ENCODE measurements around the gene MYOM1. TPM values are rescaled to one million over a fixed set of nuclear protein-coding genes. Genes with fewer than 3 reads are reported as not detected.

The MYOM1 gene
- total RNA-seq, 1 donor from 2014 or later = 1.2 TPM

DNA sequence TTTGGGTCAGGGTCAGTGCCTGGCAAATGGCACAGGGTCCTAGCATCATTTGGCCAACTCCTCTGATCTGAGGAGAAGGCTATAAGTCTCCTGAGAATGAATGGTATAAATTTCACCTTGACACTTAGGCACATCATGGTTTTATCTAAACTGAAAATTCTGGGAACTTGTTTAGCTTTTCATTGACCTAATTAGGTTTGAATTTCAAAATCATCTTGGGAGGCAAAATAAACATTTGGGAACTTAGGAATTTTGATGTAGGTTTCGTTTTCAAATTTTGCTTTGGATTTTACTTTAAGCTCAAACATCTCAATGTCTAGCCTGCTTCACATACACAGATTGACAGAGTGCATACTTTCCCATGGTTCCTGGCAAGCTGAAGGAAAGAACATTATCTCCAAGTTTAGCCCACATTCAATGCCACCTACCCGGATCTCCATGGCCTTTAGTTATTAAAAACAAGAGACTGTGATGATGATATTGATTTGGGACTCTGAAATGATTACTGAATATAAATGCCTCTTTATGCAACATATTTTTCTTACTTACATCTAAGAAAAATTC is 44.5 kb downstream of the MYOM1 start:
- no peak for DNase-seq (ENCODE audit: extremely low spot score in 2 of 2)
- Histone ChIP-seq H3K27ac (no peak overlapping the region), H3K27me3 (no peaks in the 10 kb centered on the region), H3K9me3 (no peaks in the 10 kb centered on the region), H3K4me1 (no peaks in the 10 kb centered on the region), H3K4me3 (no peak overlapping the region), H3K36me3 (no peaks in the 10 kb centered on the region)
- TF ChIP-seq, protein P1, sequence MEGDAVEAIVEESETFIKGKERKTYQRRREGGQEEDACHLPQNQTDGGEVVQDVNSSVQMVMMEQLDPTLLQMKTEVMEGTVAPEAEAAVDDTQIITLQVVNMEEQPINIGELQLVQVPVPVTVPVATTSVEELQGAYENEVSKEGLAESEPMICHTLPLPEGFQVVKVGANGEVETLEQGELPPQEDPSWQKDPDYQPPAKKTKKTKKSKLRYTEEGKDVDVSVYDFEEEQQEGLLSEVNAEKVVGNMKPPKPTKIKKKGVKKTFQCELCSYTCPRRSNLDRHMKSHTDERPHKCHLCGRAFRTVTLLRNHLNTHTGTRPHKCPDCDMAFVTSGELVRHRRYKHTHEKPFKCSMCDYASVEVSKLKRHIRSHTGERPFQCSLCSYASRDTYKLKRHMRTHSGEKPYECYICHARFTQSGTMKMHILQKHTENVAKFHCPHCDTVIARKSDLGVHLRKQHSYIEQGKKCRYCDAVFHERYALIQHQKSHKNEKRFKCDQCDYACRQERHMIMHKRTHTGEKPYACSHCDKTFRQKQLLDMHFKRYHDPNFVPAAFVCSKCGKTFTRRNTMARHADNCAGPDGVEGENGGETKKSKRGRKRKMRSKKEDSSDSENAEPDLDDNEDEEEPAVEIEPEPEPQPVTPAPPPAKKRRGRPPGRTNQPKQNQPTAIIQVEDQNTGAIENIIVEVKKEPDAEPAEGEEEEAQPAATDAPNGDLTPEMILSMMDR (IDR thresholded peaks at IDR 0.05) = no peak
- no peak for TF ChIP-seq POLR2AphosphoS5 (IDR thresholded peaks at IDR 0.05; ENCODE audit: insufficient read depth in 1 of 2, low read depth in 1 of 2)
- no peak for TF ChIP-seq POLR2A (IDR thresholded peaks at IDR 0.05)
- intact Hi-C loops (cut with DNase I) = no loop called here

GRCh38 chr18:3172097-3172496 is 47.7 kb downstream of the MYOM1 start:
- Histone ChIP-seq H3K4me3 (no peak overlapping the region), H3K36me3 (no peaks in the 10 kb centered on the region), H3K9me3 (no peaks in the 10 kb centered on the region), H3K27me3 (no peaks in the 10 kb centered on the region), H3K27ac (no peak overlapping the region), H3K4me1 (no peaks in the 10 kb centered on the region)
- DNase-seq (ENCODE audit: extremely low spot score in 2 of 2) = no peak
- TF ChIP-seq POLR2A (IDR thresholded peaks at IDR 0.05) = no peak
- TF ChIP-seq POLR2AphosphoS5 (IDR thresholded peaks at IDR 0.05; ENCODE audit: insufficient read depth in 1 of 2, low read depth in 1 of 2) = no peak
- TF ChIP-seq, protein P1 (IDR thresholded peaks at IDR 0.05) = no peak
- intact Hi-C loops (cut with DNase I) = no loop called here

DNA sequence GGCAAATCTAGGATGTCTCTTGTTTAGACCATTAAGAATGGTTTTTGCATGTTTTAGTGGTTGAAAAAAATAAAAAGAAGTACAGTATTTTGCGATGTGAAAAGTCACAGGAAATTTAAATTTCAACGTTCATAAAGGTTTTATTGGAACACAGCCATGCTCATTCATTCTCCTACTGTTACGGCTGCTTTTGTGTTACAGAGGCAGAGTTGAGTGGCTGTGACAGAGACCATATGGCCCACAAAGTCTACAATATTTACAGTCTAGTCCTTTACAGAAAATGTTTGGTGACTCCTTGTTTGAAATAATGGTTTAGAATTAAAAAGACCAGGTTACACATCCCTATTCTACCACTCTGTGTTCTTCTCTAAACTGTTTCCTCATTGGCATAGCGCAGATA is 48.1 kb downstream of the MYOM1 start:
- intact Hi-C loops (cut with DNase I) = no loop called here
- no peaks in the 10 kb centered on the region for H3K9me3 ChIP-seq
- TF ChIP-seq POLR2A (IDR thresholded peaks at IDR 0.05) (no peak), POLR2AphosphoS5 (IDR thresholded peaks at IDR 0.05; ENCODE audit: insufficient read depth in 1 of 2, low read depth in 1 of 2) (no peak)
- TF ChIP-seq, protein P1 (IDR thresholded peaks at IDR 0.05) = no peak
- no peak overlapping the region for H3K27ac ChIP-seq
- no peaks in the 10 kb centered on the region for H3K27me3 ChIP-seq
- H3K4me3 ChIP-seq = no peak overlapping the region
- no peak for DNase-seq (ENCODE audit: extremely low spot score in 2 of 2)
- no peaks in the 10 kb centered on the region for H3K36me3 ChIP-seq
- H3K4me1 ChIP-seq = no peaks in the 10 kb centered on the region

GRCh38 chr18:3170441-3171161 is 49.2 kb downstream of the MYOM1 start:
- Histone ChIP-seq H3K27me3 (no peaks in the 10 kb centered on the region), H3K4me3 (no peak overlapping the region), H3K36me3 (no peaks in the 10 kb centered on the region), H3K9me3 (no peaks in the 10 kb centered on the region), H3K27ac (no peak overlapping the region), H3K4me1 (no peaks in the 10 kb centered on the region)
- DNase-seq (ENCODE audit: extremely low spot score in 2 of 2) = no peak
- no peak for TF ChIP-seq POLR2A (IDR thresholded peaks at IDR 0.05)
- TF ChIP-seq, protein P1 (IDR thresholded peaks at IDR 0.05) = no peak
- TF ChIP-seq POLR2AphosphoS5 (IDR thresholded peaks at IDR 0.05; ENCODE audit: insufficient read depth in 1 of 2, low read depth in 1 of 2) = no peak
- intact Hi-C loops (cut with DNase I) = no loop called here

DNA sequence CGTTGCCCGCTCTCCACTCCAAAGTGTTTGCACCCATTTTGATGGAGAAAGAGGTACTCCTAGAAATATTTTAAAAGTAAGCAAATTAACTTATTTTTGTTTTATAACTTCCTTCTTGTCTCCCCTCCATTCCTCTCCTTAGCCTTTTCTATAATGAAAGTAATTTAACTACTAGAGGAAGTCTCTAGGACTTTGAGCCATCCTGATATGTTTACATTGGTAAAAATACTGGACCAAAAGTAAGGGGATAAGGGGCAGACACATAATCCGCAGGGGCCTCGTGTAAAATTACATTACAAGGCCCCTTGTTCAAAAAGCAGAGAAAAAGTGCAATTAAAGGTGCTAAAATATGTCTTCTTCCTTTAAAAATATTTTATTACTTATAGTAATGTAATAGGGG is 55.4 kb downstream of the MYOM1 start:
- no peaks in the 10 kb centered on the region for H3K4me1 ChIP-seq
- no peaks in the 10 kb centered on the region for H3K27me3 ChIP-seq
- no peak for DNase-seq (ENCODE audit: extremely low spot score in 2 of 2)
- intact Hi-C loops (cut with DNase I) = no loop called here
- no peaks in the 10 kb centered on the region for H3K9me3 ChIP-seq
- H3K27ac ChIP-seq = no peak overlapping the region
- no peak overlapping the region for H3K4me3 ChIP-seq
- no peaks in the 10 kb centered on the region for H3K36me3 ChIP-seq
- TF ChIP-seq, protein P1 (IDR thresholded peaks at IDR 0.05) = no peak
